ENCODE measurements around the gene CDC37. TPM values are rescaled to one million over a fixed set of nuclear protein-coding genes. Genes with fewer than 3 reads are reported as not detected.

CDC37 gene
- total and polyA plus RNA-seq, 8 donors: 84.3 to 390 (median 169) TPM

DNA sequence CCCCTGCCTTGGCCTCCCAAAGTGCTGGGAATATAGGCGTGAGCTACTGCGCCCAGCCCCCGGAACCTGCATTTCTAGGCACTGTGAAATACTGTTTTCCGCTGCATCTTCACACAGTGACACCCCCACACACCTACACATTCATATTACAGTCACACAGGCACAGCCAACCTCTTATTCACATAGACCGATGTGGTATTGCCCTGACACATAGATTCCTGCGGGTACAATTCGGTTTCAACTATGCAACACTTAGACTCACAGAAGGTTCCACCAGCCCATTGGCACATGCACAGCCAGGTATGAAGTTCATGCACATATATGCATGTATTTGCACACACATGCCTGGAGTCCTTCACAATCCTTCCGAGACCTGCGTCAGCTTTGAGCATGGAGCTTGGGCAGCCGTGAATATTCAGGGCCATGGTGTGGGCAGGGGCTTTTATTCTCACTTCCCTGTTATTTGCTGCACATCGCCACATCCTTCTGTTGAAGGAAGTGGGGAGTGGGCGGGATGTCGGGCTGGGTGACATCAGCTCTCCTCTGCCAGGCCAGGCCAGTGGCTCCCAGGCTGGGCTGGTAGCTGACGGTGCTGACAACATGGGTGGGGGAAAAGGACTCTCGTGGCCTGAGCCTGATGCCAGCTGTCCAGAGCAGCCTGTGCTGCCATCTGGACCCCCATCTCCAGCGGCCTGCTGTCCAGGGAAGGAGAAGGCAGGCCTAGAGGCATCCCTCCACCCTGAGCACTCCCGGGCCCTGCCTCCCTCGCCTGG, 5.4 kb upstream of the CDC37 start:
- peak overlapping the region in 3 of 5 donors; percentile 36 to 55 (median 41) for H3K27ac ChIP-seq
- intact Hi-C loops (cut with DNase I; ENCODE audit: low total_unique reads): no loop called here
- peak in 1 of 2 donors; percentile 62 for DNase-seq
- H3K27me3 ChIP-seq: peaks cover 0 to 62% (median 35%) of the 10 kb centered on the region in 3 donors
- peaks cover 10 to 43% (median 18%) of the 10 kb centered on the region in 4 donors for H3K4me1 ChIP-seq
- no peaks in the 10 kb centered on the region for H3K9me3 ChIP-seq
- TF ChIP-seq POLR2A (IDR thresholded peaks at IDR 0.05) (no peak), EP300 (IDR thresholded peaks at IDR 0.05) (no peak), POLR2AphosphoS5 (IDR thresholded peaks at IDR 0.05) (no peak)
- TF ChIP-seq, protein P1, sequence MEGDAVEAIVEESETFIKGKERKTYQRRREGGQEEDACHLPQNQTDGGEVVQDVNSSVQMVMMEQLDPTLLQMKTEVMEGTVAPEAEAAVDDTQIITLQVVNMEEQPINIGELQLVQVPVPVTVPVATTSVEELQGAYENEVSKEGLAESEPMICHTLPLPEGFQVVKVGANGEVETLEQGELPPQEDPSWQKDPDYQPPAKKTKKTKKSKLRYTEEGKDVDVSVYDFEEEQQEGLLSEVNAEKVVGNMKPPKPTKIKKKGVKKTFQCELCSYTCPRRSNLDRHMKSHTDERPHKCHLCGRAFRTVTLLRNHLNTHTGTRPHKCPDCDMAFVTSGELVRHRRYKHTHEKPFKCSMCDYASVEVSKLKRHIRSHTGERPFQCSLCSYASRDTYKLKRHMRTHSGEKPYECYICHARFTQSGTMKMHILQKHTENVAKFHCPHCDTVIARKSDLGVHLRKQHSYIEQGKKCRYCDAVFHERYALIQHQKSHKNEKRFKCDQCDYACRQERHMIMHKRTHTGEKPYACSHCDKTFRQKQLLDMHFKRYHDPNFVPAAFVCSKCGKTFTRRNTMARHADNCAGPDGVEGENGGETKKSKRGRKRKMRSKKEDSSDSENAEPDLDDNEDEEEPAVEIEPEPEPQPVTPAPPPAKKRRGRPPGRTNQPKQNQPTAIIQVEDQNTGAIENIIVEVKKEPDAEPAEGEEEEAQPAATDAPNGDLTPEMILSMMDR (IDR thresholded peaks at IDR 0.05): no peak
- no peaks in the 10 kb centered on the region for H3K36me3 ChIP-seq
- 59 to 75% (median 60%) methylated on average over 12 to 18 of the region's 18 CpGs for WGBS, 5 donors
- H3K4me3 ChIP-seq: no peak overlapping the region

GRCh38 chr19:10407096-10407495, 3.8 kb upstream of the CDC37 start:
- peaks cover 0 to 61% (median 35%) of the 10 kb centered on the region in 3 donors for H3K27me3 ChIP-seq
- no peak overlapping the region for H3K27ac ChIP-seq
- intact Hi-C loops (cut with DNase I; ENCODE audit: low total_unique reads): no loop called here

GRCh38 chr19:10406191-10406590, 2.8 kb upstream of the CDC37 start:
- 67 to 78% (median 77%) methylated on average over 6 of the region's 6 CpGs for WGBS, 5 donors
- peaks cover 23 to 62% (median 37%) of the 10 kb centered on the region in 4 donors for H3K4me1 ChIP-seq
- H3K4me3 ChIP-seq: no peak overlapping the region
- H3K27ac ChIP-seq: no peak overlapping the region
- TF ChIP-seq POLR2A (IDR thresholded peaks at IDR 0.05) (no peak), POLR2AphosphoS5 (IDR thresholded peaks at IDR 0.05) (no peak), EP300 (IDR thresholded peaks at IDR 0.05) (no peak)
- TF ChIP-seq, protein P1 (IDR thresholded peaks at IDR 0.05): no peak
- intact Hi-C loops (cut with DNase I; ENCODE audit: low total_unique reads): no loop called here
- no peaks in the 10 kb centered on the region for H3K36me3 ChIP-seq
- DNase-seq: no peak
- no peaks in the 10 kb centered on the region for H3K9me3 ChIP-seq
- peaks cover 0 to 58% (median 35%) of the 10 kb centered on the region in 3 donors for H3K27me3 ChIP-seq

More at GRCh38 chr19:10407096-10407495, 3.8 kb upstream of the CDC37 start:
- H3K36me3 ChIP-seq: no peaks in the 10 kb centered on the region
- no peak for TF ChIP-seq POLR2AphosphoS5 (IDR thresholded peaks at IDR 0.05)
- no peak for TF ChIP-seq EP300 (IDR thresholded peaks at IDR 0.05)
- TF ChIP-seq, protein P1 (IDR thresholded peaks at IDR 0.05): no peak
- TF ChIP-seq POLR2A (IDR thresholded peaks at IDR 0.05): no peak
- DNase-seq: no peak
- no peak overlapping the region for H3K4me3 ChIP-seq
- peaks cover 15 to 53% (median 28%) of the 10 kb centered on the region in 4 donors for H3K4me1 ChIP-seq
- H3K9me3 ChIP-seq: no peaks in the 10 kb centered on the region

DNA sequence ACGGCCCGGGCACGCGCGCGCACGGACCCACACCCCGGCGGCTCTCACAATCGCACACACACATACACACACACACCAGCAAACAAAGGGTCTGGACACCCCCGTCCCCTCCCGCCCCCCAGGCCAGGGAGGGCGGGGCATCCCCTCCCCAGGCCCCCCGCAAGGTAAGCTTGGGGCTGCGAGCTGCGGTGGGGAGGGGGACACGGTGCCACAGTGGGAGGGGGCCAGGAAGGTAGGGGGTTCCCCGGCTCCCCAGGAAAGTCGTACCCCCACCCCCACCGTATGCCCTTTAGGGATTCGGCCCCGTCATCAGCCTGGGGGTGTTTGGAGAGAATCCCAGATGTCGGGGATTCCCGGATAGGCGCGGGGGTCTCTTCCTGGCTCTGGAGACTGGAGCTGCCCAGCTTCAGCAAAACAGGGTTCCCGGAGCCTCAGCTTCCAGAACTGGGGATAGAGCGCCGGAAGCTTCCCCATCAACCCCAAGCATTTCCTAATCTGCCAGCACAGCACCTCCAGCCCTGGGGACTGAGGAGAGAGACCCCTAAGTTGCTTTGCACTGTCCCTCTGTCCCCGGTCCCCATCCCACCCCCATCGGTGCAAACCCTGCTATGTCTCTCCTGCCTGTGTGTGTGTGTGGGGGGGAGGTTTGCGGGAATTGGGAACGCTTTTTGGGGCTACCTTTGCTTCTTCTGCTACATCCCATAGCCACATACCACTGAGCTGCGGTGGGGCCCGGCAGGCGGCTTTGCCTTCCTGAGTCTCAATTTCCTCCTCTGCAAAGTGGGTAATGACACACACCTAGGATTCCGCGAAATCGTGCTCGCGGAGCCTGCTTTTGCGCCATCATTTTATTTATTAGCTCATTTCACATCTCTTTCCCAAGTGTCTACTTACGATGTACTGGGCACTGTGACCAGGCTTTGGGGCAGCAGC, 1.8 kb upstream of the CDC37 start:
- DNase-seq: peak in 1 of 2 donors; percentile 35
- Histone ChIP-seq H3K27ac (peak overlapping the region in 3 of 5 donors; percentile 4 to 89 (median 87)), H3K9me3 (no peaks in the 10 kb centered on the region), H3K36me3 (peaks cover 0 to under 1% (median 0%) of the 10 kb centered on the region in 4 donors), H3K27me3 (peaks cover 0 to 57% (median 35%) of the 10 kb centered on the region in 3 donors), H3K4me1 (peaks cover 32 to 72% (median 47%) of the 10 kb centered on the region in 4 donors), H3K4me3 (peak overlapping the region; percentile 83 to 97 (median 88))
- intact Hi-C loops (cut with DNase I; ENCODE audit: low total_unique reads): no loop called here
- 6 to 7% (median 6%) methylated on average over 37 to 43 of the region's 43 CpGs for whole genome bisulfite sequencing, 5 donors
- no peak for TF ChIP-seq EP300 (IDR thresholded peaks at IDR 0.05)
- TF ChIP-seq, protein P1 (IDR thresholded peaks at IDR 0.05): no peak
- no peak for TF ChIP-seq POLR2AphosphoS5 (IDR thresholded peaks at IDR 0.05)
- no peak for TF ChIP-seq POLR2A (IDR thresholded peaks at IDR 0.05)

Data from stomach (tissue), 9 donors.